Measurements from ENCODE around the gene RFWD3. TPM values are rescaled to one million over a fixed set of nuclear protein-coding genes. Genes with fewer than 3 reads are reported as not detected.

Gene RFWD3
- total and polyA plus RNA-seq, 2 of the 8 experiments (the other 6 are each of a cell fraction or from before 2014, with no cell fraction given), result 67.1 to 114 TPM

DNA sequence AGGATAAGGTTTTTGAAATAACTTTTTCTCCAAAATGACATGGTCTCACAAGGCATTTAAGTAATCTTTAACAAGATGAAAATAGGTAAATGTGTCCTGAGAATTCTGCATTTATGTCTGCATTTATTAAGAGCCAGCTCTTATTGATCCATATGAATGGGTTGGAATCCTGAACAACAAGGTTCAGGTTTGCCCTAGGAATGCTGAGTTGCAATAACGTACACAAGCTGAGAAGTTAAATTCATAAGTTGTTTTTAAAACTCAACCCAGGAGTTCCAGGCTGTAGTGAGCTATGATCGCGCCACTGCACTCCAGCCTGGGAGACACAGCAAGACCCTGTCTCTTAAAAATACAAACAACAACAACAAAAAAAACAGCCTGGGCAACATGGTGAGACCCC lies 87.8 kb downstream of the RFWD3 start:
- H3K4me2 ChIP-seq (ENCODE audit: insufficient read depth in 1 of 2, low read depth in 2 of 2, low read length in 2 of 2), result no peak overlapping the region
- peaks cover 2 to 12% of the 10 kb centered on the region in 2 experiments for H4K20me1 ChIP-seq (replicated peaks in 1 of 2; ENCODE audit: control insufficient read depth in 1 of 2, insufficient read depth in 2 of 2, low read length in 2 of 2)
- H3K4me3 ChIP-seq (ENCODE audit: extremely low read depth in 1 of 4, insufficient read depth in 2 of 4, low read depth in 3 of 4, low read length in 4 of 4), result no peak overlapping the region
- H3K23ac ChIP-seq (ENCODE audit: insufficient read length), result no peak overlapping the region
- no peaks in the 10 kb centered on the region for H3K9me3 ChIP-seq (ENCODE audit: insufficient read depth in 2 of 2, low read depth in 1 of 2, low read length in 1 of 2)
- H3K27me3 ChIP-seq (replicated peaks in 1 of 4; ENCODE audit: control insufficient read depth in 3 of 4, extremely low read depth in 1 of 4, insufficient read depth in 3 of 4, low read length in 3 of 4), result no peaks in the 10 kb centered on the region
- no peak overlapping the region for H3K18ac ChIP-seq (ENCODE audit: extremely low read depth, low read length)
- no peak overlapping the region for H3K56ac ChIP-seq (replicated peaks; ENCODE audit: insufficient read length, low read depth, low read length)
- no peaks in the 10 kb centered on the region for H3K36me3 ChIP-seq (ENCODE audit: control insufficient read depth in 2 of 4, insufficient read depth in 4 of 4, low read length in 3 of 4)
- FAIRE-seq, result no peak
- CTCF ChIA-PET (ENCODE audit: partially characterized antibody), result no interaction called here
- H3K27ac ChIP-seq (ENCODE audit: low read depth, low read length), result no peak overlapping the region
- H3K4me1 ChIP-seq (replicated peaks in 1 of 4; ENCODE audit: control insufficient read depth in 3 of 4, insufficient read depth in 4 of 4, low read length in 3 of 4), result peaks cover 0 to 2% (median 0%) of the 10 kb centered on the region in 4 experiments; a peak in 1 of 7 replicates
- no peaks in the 10 kb centered on the region for H3K23me2 ChIP-seq (ENCODE audit: low read depth, low read length)
- DNase-seq (ENCODE audit: low read depth in 1 of 2, low spot score in 2 of 2), result no peak
- POLR2A ChIA-PET (ENCODE audit: partially characterized antibody), result interaction anchor here (0.6 to 1.3 kb wide), 3 partner anchors 10 to 60 kb away, joined by 3 to 4 read pairs (median 3); partner anchors contain the start of gene GLG1
- no peak overlapping the region for H3K14ac ChIP-seq (ENCODE audit: insufficient read length)
- WGBS, 2 experiments (ENCODE audit: extremely low coverage in 1 of 2, insufficient coverage in 1 of 2, insufficient read length in 1 of 2, insufficient replicate concordance in 2 of 2, low coverage in 1 of 2, low lambda C conversion rate in 2 of 2, missing lambda C conversion rate in 1 of 2), result 88% methylated on average over 3 of the region's 3 CpGs; no CpG with 5 or more reads in 1 of the 2 experiments
- no peak overlapping the region for H3K9ac ChIP-seq (replicated peaks in 1 of 4; ENCODE audit: extremely low read depth in 1 of 4, low read depth in 3 of 4, low read length in 3 of 4)
- H3K79me2 ChIP-seq (ENCODE audit: control insufficient read depth in 1 of 2, insufficient read depth in 2 of 2, low read length in 2 of 2), result peaks cover 7 to 93% of the 10 kb centered on the region in 2 experiments
- no peak overlapping the region for H4K91ac ChIP-seq (replicated peaks; ENCODE audit: insufficient read length, low read length)
- H2BK12ac ChIP-seq (ENCODE audit: low read depth, low read length), result no peak overlapping the region
- H2BK5ac ChIP-seq (ENCODE audit: low read depth, low read length), result no peak overlapping the region
- no peak overlapping the region for H4K8ac ChIP-seq (ENCODE audit: extremely low read depth, insufficient read depth, low read length)
- peaks cover 2% of the 10 kb centered on the region for H3K79me1 ChIP-seq (ENCODE audit: low read depth, low read length)
- H3K4ac ChIP-seq (replicated peaks; ENCODE audit: insufficient read length, low read depth, low read length), result no peak overlapping the region
- H2AFZ ChIP-seq (ENCODE audit: low read length), result no peak overlapping the region
- no peak overlapping the region for H2BK120ac ChIP-seq (replicated peaks; ENCODE audit: low read depth, low read length)
- no peak overlapping the region for H2AK5ac ChIP-seq (ENCODE audit: low read depth, low read length)
- H2BK15ac ChIP-seq (ENCODE audit: low read length), result no peak overlapping the region
- H2BK20ac ChIP-seq (ENCODE audit: low read length), result no peak overlapping the region
- H4K5ac ChIP-seq (ENCODE audit: insufficient read length, low read depth, low read length), result no peak overlapping the region
- TF ChIP-seq MAFK (IDR thresholded peaks at IDR 0.05; ENCODE audit: low read depth, low read length) (no peak), TBP (IDR thresholded peaks at IDR 0.05; ENCODE audit: low read depth, low read length) (no peak), PHF8 (conservative IDR thresholded peaks at IDR 0.05; ENCODE audit: low read depth, low read length) (no peak), SP2 (IDR thresholded peaks at IDR 0.05; ENCODE audit: low read length) (no peak), CHD1 (IDR thresholded peaks at IDR 0.05; ENCODE audit: low read depth, low read length) (no peak)
- TF ChIP-seq, protein P1, sequence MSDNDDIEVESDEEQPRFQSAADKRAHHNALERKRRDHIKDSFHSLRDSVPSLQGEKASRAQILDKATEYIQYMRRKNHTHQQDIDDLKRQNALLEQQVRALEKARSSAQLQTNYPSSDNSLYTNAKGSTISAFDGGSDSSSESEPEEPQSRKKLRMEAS (IDR thresholded peaks at IDR 0.05), result no peak

Data from H1 (cell line).